SK-N-SH (cell line): ENCODE results near the gene SLC11A1. TPM values are rescaled to one million over a fixed set of nuclear protein-coding genes. Genes with fewer than 3 reads are reported as not detected.

Source experiments
- CTCF ChIA-PET: fragments of 300-600, 350-600 bp; formaldehyde crosslinking; extraction: SDS; loops from one replicate; lab custom pipeline; 2021; lab: Yijun Ruan, JAX
- POLR2A ChIA-PET: fragments of 350-600 bp; sonication (Branson Sonifier 250); formaldehyde crosslinking; extraction: SDS; loops from one replicate; lab custom pipeline; 2020; ENCODE audit warnings: antibody characterized with exemption, inconsistent platforms; lab: Yijun Ruan, JAX
- DNase-seq: peaks from one replicate; pipeline ENCODE4 v3.0.0; 2012
- H2AFZ ChIP-seq: fragments of 200-600 bp; sonication (generic); 2 replicates; pipeline ENCODE4 v1.8.1; 2016; ENCODE audit warnings: antibody characterized with exemption, mild to moderate bottlenecking, low read depth
- H3F3A ChIP-seq: fragments of 200-600 bp; sonication (generic); replicated peaks from 2 replicates; pipeline ENCODE3; 2016; ENCODE audit warnings: antibody characterized with exemption, mild to moderate bottlenecking; ENCODE audit not compliant: insufficient read depth
- H3K27ac ChIP-seq, 2 experiments: fragments of 200-500 bp in 1 of 2; fragments of 200-600 bp in 1 of 2; sonication (Bioruptor generic) in 1 of 2; sonication (generic), shearing (Covaris generic) in 1 of 2; 2 replicates each; pipeline versions ENCODE4 v1.5.1 to v1.6.1; 2014 to 2016; ENCODE audit warnings: low read depth in 2 of 2, inconsistent platforms in 1 of 2, low read length in 1 of 2, mild to moderate bottlenecking in 1 of 2, mixed read lengths in 1 of 2
- H3K27me3 ChIP-seq: fragments of 200-600 bp; sonication (generic), shearing (Covaris generic); 2 replicates; pipeline ENCODE4 v1.6.1; 2016; ENCODE audit warnings: mixed run types; ENCODE audit not compliant: insufficient read depth
- H3K36me3 ChIP-seq, 2 experiments: fragments of 200-500 bp in 1 of 2; fragments of 200-600 bp in 1 of 2; sonication (Bioruptor generic) in 1 of 2; sonication (generic) in 1 of 2; replicated peaks in 1 of 2; 2 replicates each; pipeline versions ENCODE3 to v1.5.1; 2014 to 2016; ENCODE audit warnings: low read length in 1 of 2, mild to moderate bottlenecking in 1 of 2; ENCODE audit not compliant: insufficient read depth in 2 of 2, control insufficient read depth in 1 of 2
- H3K4me1 ChIP-seq, 2 experiments: fragments of 200-500 bp in 1 of 2; fragments of 200-600 bp in 1 of 2; sonication (Bioruptor generic) in 1 of 2; sonication (generic), shearing (Covaris generic) in 1 of 2; 2 replicates each; pipeline versions ENCODE4 v1.5.1 to v1.6.1; 2014 to 2016; ENCODE audit warnings: low read depth in 1 of 2, low read length in 1 of 2, mixed run types in 1 of 2; ENCODE audit not compliant: insufficient read depth in 2 of 2, control insufficient read depth in 1 of 2
- H3K4me2 ChIP-seq: fragments of 200-600 bp; sonication (generic), shearing (Covaris generic); 2 replicates; pipeline ENCODE4 v1.6.1; 2017; ENCODE audit warnings: mixed run types
- H3K4me3 ChIP-seq, 2 experiments: fragments of 200-500 bp in 1 of 2; fragments of 200-600 bp in 1 of 2; sonication (Bioruptor generic) in 1 of 2; sonication (generic), shearing (Covaris generic) in 1 of 2; 2 replicates each; pipeline versions ENCODE4 v1.5.1 to v1.8.1; 2014 to 2016; ENCODE audit warnings: low read depth in 2 of 2, inconsistent platforms in 1 of 2, low read length in 1 of 2, mild to moderate bottlenecking in 1 of 2, mixed read lengths in 1 of 2, moderate library complexity in 1 of 2
- H3K79me2 ChIP-seq: fragments of 200-600 bp; sonication (generic); 2 replicates; pipeline ENCODE4 v1.8.1; 2017; ENCODE audit warnings: mild to moderate bottlenecking; ENCODE audit not compliant: insufficient read depth
- H3K9ac ChIP-seq: fragments of 200-600 bp; sonication (generic); 2 replicates; pipeline ENCODE4 v1.6.1; 2017; ENCODE audit warnings: mixed run types
- H3K9me2 ChIP-seq: fragments of 200-600 bp; sonication (generic); 2 replicates; pipeline ENCODE4 v1.6.1; 2017; ENCODE audit warnings: mixed run types
- H3K9me3 ChIP-seq: fragments of 200-600 bp; sonication (generic); 2 replicates; pipeline ENCODE4 v1.6.1; 2017; ENCODE audit warnings: mixed run types, mild to moderate bottlenecking, moderate library complexity
- H4K20me1 ChIP-seq: fragments of 200-600 bp; sonication (generic); 2 replicates; pipeline ENCODE4 v1.6.1; 2017; ENCODE audit warnings: mild to moderate bottlenecking, mixed run types; ENCODE audit not compliant: insufficient read depth
- CHD2 ChIP-seq: fragments of 150-350 bp; IDR thresholded peaks from 2 replicates; pipeline ENCODE4 v1.6.1; 2018; ENCODE audit warnings: low read length; ENCODE audit not compliant: partially characterized antibody
- EZH2phosphoT487 ChIP-seq: fragments of 200-600 bp; sonication (generic); IDR thresholded peaks from 2 replicates; pipeline ENCODE4 v1.6.1; 2017; ENCODE audit warnings: low read depth, mixed run types, mild to moderate bottlenecking, antibody characterized with exemption, moderate library complexity, borderline replicate concordance
- FOXJ3 ChIP-seq: sonication (generic); formaldehyde crosslinking; IDR thresholded peaks from 2 replicates; pipeline ENCODE4 v1.5.1; 2020; ENCODE audit warnings: mild to moderate bottlenecking, missing genetic modification reagents
- MEF2A ChIP-seq: IDR thresholded peaks from 2 replicates; pipeline ENCODE4 v1.4.0; 2012; ENCODE audit warnings: low read depth, borderline replicate concordance
- NFIC ChIP-seq: IDR thresholded peaks from 2 replicates; pipeline ENCODE4 v1.4.0; 2012; ENCODE audit warnings: borderline replicate concordance
- RAD21 ChIP-seq: IDR thresholded peaks from 2 replicates; pipeline ENCODE4 v1.6.1; 2012; ENCODE audit warnings: mild to moderate bottlenecking, low read length
- RFX5 ChIP-seq: IDR thresholded peaks from 2 replicates; pipeline ENCODE4 v1.6.1; 2012; ENCODE audit warnings: mild to moderate bottlenecking, improper control_type of control experiment, low read length
- RXRA ChIP-seq: IDR thresholded peaks from 2 replicates; pipeline ENCODE4 v1.4.0; 2012; ENCODE audit warnings: low read depth, mild to moderate bottlenecking, borderline replicate concordance
- SMC3 ChIP-seq: IDR thresholded peaks from 2 replicates; pipeline ENCODE4 v1.6.1; 2012; ENCODE audit warnings: low read depth, low read length, improper control_type of control experiment
- TEAD4 ChIP-seq: IDR thresholded peaks from 2 replicates; pipeline ENCODE4 v1.4.0; 2012; ENCODE audit warnings: mild to moderate bottlenecking, borderline replicate concordance; ENCODE audit not compliant: insufficient read depth
- USF1 ChIP-seq: IDR thresholded peaks from 2 replicates; pipeline ENCODE4 v1.4.0; 2012; ENCODE audit warnings: low read depth, borderline replicate concordance
- USF2 ChIP-seq: fragments of 150-350 bp; IDR thresholded peaks from 2 replicates; pipeline ENCODE4 v1.6.1; 2017; ENCODE audit warnings: antibody characterized with exemption, low read length, low read depth, borderline replicate concordance
- ZBTB33 ChIP-seq: IDR thresholded peaks from 2 replicates; pipeline ENCODE4 v1.4.0; 2012; ENCODE audit warnings: low read depth, borderline replicate concordance
- WGBS: methylation state at CpG from one replicate; pipeline ENCODE4 v1.1.6; 2017; ENCODE audit warnings: low lambda C conversion rate; 5-methylcytosine and 5-hydroxymethylcytosine counted together
- polyA plus RNA-seq, 3 experiments: library from polyadenylated mRNA; depleted of rRNA; stranded (reverse); fragments of >200 nt; gene quantifications; 2 replicates each; pipeline ENCODE4 v1.2.3, GENCODE V29; 2012

The SLC11A1 gene
- polyA plus RNA-seq, 1 of the 3 experiments (the other 2 are of a cell fraction) = 0.26 TPM

DNA sequence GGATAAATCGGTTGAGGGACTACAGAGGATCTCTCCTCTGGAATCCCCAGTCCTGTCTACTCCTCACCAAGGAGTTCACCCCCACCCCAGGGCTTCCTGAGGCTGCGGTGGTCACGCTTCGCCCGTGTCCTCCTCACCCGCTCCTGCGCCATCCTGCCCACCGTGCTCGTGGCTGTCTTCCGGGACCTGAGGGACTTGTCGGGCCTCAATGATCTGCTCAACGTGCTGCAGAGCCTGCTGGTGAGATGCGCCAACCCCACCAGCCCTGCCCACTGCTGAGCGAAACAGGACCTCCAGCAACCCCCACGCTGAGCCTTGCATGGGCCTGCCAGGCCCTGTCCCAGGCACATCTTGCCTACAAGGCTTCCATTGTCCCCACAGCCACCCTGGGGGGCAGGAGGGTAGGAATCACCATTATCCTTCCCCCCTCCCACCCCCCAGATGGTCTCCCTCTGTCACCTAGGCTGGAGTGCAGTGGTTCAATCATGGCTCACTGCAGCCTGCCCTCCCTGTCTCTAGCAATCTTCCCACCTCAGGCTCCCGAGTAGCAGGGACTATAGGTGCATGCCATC is 10.9 kb downstream of the SLC11A1 start:
- Histone ChIP-seq H3K4me2 (no peak overlapping the region), H3F3A (peaks cover 9% of the 10 kb centered on the region), H3K4me3 (no peak overlapping the region), H3K27ac (no peak overlapping the region), H3K36me3 (no peaks in the 10 kb centered on the region), H4K20me1 (no peaks in the 10 kb centered on the region), H3K9me3 (no peaks in the 10 kb centered on the region), H3K4me1 (peaks cover 12 to 17% of the 10 kb centered on the region in 2 experiments; a peak in 2 of 4 replicates), H3K9ac (no peak overlapping the region), H3K27me3 (no peaks in the 10 kb centered on the region), H3K79me2 (0 out of 2 replicates have a peak, but pooled peaks cover 4% of the 10 kb centered on the region), H2AFZ (no peak overlapping the region), H3K9me2 (no peaks in the 10 kb centered on the region)
- DNase-seq = peak; percentile 27
- TF ChIP-seq EZH2phosphoT487 = no peak
- TF ChIP-seq USF1 = no peak
- TF ChIP-seq RXRA = no peak
- TF ChIP-seq NFIC = no peak
- TF ChIP-seq MEF2A = no peak
- no peak for TF ChIP-seq ZBTB33
- no peak for TF ChIP-seq CHD2
- TF ChIP-seq RAD21 = no peak
- TF ChIP-seq USF2 = no peak
- ChIA-PET POLR2A (no interaction called here), CTCF (interaction anchor here (1.1 to 5.3 kb wide), 5 partner anchors 9 to 207 kb away, joined by 3 to 31 read pairs (median 9); no protein-coding TSS in a partner anchor)
- 92% methylated on average over 4 of the region's 16 CpGs for WGBS

DNA sequence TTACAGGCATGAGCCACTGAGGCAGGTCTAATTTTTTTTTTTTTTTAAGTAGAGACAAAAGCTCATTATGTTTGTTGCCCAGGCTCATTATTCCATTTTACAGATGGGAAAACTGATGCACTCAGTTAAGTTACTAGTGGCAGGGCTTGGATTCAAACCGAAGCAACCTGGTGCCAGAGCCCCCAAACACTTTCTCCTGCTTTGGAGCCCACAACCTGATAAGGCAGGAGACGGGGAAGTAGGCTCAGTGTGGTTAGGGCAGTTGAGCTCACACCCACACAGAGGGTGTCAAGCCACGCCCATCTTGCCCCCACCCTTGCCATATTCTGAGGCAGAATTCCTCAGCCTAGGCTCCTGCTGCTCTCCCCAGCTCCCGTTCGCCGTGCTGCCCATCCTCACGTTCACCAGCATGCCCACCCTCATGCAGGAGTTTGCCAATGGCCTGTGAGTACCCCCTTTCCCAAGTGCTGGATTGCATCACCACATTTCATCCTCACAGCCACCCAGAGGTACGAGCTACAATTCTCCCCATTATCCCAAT is 11.7 kb downstream of the SLC11A1 start:
- CTCF ChIA-PET = interaction anchor here (0.8 to 5.3 kb wide), 9 partner anchors 10 to 208 kb away, joined by 3 to 31 read pairs (median 3); partner anchors contain the start of gene CATIP
- DNase-seq = peak; percentile 6
- Histone ChIP-seq H3K4me1 (peaks cover 15 to 19% of the 10 kb centered on the region in 2 experiments; a peak in 3 of 4 replicates), H3F3A (peaks cover 12% of the 10 kb centered on the region), H3K9me2 (no peaks in the 10 kb centered on the region), H3K4me3 (no peak overlapping the region), H3K9ac (no peak overlapping the region), H2AFZ (no peak overlapping the region), H3K4me2 (no peak overlapping the region), H3K27me3 (no peaks in the 10 kb centered on the region), H3K36me3 (no peaks in the 10 kb centered on the region), H3K79me2 (peaks cover 7% of the 10 kb centered on the region; the same call in 1 of the 2 replicates), H3K27ac (no peak overlapping the region), H4K20me1 (no peaks in the 10 kb centered on the region), H3K9me3 (no peaks in the 10 kb centered on the region)
- POLR2A ChIA-PET = no interaction called here
- WGBS = 94% methylated on average over 8 of the region's 8 CpGs
- TF ChIP-seq MEF2A (no peak), FOXJ3 (no peak), RAD21 (no peak), TEAD4 (no peak), SMC3 (no peak), RFX5 (no peak)
